Measurements from ENCODE around the gene SLC19A2.
A peak's percentile ranks its signal among the peaks of the same experiment; 100 is the strongest.

Gene SLC19A2

DNA sequence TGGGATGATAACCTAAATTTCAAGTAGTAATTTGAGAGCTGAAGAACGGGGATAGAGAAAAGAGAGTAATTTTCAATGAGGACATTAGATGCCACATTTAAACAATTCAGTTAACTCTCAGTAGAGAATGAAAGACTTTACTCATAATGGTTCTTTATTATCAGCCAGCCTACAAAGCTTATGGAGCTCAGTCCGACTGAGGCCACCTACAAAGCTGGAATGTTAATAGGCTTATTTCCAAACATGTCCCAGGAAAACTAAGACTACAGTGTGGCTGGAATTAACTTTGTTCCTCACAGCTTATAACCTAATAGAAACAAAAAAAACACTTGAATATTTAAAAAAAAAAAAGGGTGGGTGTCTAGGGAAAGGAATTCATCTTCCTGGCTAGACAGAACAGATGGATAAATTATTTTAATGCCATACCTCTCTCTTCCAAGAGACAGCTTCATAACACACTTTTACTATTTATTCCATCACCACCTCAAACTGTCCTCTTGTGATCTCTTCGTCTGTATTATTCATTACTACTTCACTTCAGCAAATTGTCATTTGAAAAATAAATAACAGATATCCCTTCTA is 9.8 kb downstream of the SLC19A2 start:
- no peak for DNase-seq (ENCODE audit: low read depth)

DNA sequence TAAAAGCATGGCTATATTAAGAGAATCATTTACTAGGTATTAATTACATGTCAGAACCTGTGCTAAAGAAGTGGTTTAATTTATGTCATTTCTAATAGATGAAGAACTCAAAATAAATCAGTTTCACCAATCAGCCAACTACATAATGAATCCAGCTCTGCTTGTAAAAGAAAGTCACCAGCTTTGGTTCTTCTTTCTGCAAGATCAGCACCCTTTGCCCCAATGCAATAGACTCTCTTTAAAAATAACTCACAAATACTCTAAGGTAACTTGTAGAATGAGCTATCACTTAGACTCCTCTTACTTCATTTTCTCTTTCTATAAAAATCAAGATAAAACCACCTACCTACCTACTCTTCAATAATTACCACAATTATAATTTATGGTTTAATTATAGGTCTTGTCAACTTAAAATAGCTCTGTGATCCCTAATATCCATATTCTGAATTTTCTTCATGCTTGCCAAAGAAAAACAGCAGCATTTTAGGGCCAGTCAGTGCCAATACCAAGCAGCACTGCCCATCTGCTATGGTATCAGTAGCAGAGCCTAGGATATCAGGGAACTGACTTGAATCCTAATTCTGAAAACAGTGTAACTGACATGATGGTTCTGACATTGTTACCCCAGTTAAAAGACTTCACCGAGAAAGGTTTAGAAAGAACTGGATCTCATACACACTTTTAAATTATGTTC is 11.3 kb downstream of the SLC19A2 start:
- DNase-seq (ENCODE audit: low read depth), result no peak

- DNase-seq (ENCODE audit: low read depth), result no peak
Measured at GRCh38 chr1:169473347-169473746, 12.4 kb downstream of the SLC19A2 start.

DNA sequence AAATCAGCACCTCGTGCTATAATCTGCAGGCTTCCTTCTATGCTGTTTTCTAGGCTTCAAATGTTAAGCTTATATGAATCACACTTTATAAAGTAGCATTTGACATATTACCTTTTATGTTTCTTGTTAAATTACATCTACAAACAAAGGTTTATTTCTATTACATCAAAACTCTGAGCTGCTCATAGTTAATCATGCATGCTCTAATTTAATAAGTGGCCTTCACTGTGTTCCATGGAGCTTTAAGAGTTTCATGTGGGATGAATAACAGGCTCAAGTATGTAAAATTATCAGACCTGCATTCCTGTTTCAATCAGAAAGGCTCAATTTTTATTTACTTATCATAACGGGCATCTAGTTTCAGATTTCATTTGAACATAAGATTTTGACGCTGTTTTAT is 13.0 kb downstream of the SLC19A2 start:
- no peak for DNase-seq (ENCODE audit: low read depth)

GRCh38 chr1:169468982-169469381 is 16.8 kb downstream of the SLC19A2 start:
- no peak for DNase-seq (ENCODE audit: low read depth)

DNA sequence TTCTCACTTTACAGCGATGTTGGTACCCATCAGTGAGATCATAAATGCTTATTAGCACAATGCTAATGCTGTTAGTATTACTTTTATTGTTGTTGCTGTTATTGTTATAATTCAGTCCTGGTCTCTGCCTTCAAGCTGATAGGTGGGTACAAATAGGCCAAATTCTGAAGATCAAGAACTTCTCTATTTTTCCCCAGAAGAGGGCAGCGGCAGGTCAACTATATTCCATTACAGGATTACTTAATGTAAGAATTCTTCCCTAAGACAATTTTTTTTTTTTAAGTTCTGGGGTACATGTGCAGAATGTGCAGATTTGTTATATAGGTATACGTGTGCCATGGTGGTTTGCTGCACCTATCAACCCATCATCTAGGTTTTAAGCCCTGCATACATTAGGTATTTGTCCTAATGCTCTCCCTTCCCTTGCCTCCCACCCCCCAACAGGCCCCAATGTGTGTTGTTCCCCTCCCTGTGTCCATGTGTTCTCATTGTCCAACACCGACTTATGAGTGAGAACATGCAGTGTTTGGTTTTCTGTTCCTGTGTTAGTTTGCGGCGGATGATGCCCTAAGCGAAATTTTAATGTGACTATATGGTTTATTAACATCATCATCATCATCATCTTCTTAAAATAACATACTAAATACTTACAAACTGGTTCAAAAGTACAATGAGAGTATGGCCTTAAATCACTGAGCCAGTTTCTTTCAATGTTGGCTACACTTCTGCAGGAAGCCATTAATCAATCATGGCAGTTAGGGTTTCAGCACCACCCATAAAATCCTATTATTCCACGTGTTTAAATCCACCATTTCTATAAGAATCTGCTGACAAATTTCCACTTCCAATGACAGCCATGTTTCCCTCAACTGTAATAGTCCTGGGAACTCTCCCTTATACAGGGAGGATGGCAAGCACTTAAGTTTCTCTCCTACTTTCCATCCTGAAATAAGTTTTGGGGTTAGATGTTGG is 19.2 kb downstream of the SLC19A2 start:
- DNase-seq (ENCODE audit: low read depth), result no peak

- no peak for DNase-seq (ENCODE audit: low read depth)
Measured at GRCh38 chr1:169465281-169465680, 20.5 kb downstream of the SLC19A2 start.

GRCh38 chr1:169462385-169462784 is 23.4 kb downstream of the SLC19A2 start:
- no peak for DNase-seq (ENCODE audit: low read depth)

GRCh38 chr1:169461390-169462000 is 24.2 kb downstream of the SLC19A2 start:
- no peak for DNase-seq (ENCODE audit: low read depth)

GRCh38 chr1:169460191-169460833 is 25.4 kb downstream of the SLC19A2 start:
- DNase-seq (ENCODE audit: low read depth), result no peak

GRCh38 chr1:169457443-169457842 is 28.3 kb downstream of the SLC19A2 start:
- no peak for DNase-seq (ENCODE audit: low read depth)

GRCh38 chr1:169456029-169456428 is 29.7 kb downstream of the SLC19A2 start:
- no peak for DNase-seq (ENCODE audit: low read depth)

DNA sequence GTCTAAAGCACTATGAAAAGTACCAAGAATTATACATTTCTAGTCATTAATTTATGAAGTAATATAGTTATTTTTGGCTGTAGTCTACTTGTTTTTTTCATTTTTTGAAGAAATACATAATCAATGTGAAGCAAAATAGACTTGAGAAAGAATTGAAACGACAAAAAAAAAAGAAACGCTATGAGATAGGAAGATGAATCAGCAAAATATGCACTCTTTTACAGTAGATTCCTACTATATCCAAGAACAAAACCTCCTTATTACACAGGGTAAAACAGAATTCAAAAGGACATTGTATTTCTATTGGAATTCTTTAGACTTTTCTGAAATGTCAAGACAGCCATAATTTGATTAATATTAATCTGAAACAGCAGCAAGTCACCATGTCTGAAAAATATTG is 32.8 kb downstream of the SLC19A2 start:
- no peak for DNase-seq (ENCODE audit: low read depth)

DNA sequence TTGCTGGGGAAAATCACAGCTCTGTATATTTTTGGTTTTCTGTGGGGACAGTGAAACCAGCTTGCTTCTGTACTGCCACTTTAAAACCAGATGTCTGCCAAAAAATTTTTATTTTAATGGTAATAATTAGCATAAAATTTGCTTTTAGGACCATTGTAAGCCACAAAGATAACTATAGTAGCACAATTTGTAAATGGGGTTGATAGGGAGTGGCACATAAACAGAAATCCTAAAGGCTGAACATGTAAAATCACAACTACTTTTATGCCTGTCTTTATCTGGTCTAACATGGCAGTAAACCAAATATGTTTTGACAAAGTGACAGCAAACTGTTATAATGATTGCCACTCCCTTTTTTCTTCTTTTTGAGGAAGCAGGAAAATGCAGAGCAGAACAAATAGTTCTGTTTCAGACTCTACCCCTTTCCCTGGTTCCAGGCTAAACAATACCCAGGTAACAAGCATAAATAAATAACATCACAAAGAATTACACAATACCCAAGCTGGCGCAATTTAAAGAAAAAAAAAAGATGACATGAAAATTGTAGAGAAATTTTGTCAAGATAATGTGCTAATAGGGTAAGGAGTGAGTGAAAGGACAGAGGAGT is 34.4 kb downstream of the SLC19A2 start:
- DNase-seq (ENCODE audit: low read depth), result no peak

DNA sequence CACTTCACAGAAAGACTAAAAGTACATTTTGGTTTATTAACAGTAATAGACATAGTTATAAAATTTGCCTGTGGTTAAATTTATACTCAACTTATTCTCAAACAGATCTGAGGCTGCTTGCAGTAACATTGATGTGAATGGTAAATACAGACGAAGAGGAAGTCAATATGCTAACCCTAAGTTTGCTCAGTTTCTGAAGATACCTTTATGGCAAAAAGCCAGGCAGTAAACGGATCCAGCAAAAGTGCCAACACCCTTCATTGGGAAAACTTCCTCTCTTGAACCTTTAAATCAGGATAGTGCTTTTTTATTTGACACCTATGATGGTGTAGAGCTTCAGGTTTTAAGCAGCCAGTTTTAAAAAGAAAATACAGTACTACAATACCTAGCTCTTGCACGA is 41.8 kb downstream of the SLC19A2 start:
- no peak for DNase-seq (ENCODE audit: low read depth)

DNA sequence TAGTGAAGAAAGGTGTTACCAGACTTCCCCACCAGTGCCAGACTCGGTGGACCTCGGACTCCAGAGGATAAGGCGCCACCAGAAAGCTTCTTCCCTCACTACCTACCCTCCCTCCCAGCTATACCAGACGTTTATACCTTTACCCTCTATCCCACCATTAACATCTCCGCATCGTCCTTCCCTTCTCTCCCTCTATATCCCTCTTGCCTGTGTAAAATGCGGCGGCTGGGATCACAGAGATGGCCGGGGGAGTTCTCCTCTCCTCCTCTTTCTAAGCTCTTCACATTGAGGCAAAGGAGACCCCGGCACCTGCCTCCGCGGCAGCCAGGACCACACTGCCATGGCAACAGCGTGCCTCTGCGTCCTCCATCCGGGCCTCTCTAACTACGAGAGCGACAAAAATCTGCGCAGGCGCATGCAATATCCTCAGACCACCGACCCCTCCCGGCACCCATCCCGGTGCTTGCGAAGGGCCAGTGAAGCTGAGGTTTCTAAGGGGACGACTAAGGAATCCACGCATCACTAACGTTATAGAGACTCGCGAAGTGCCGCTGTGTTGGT is 58.6 kb downstream of the SLC19A2 start, which contains the start of gene CCDC181:
Gene CCDC181, minus strand, starts transcription at position 394 of the 561 bp plus-strand sequence. CDS start 2,547 bp downstream, outside the sequence.
- DNase-seq (ENCODE audit: low read depth), result peak; percentile 48

DNA sequence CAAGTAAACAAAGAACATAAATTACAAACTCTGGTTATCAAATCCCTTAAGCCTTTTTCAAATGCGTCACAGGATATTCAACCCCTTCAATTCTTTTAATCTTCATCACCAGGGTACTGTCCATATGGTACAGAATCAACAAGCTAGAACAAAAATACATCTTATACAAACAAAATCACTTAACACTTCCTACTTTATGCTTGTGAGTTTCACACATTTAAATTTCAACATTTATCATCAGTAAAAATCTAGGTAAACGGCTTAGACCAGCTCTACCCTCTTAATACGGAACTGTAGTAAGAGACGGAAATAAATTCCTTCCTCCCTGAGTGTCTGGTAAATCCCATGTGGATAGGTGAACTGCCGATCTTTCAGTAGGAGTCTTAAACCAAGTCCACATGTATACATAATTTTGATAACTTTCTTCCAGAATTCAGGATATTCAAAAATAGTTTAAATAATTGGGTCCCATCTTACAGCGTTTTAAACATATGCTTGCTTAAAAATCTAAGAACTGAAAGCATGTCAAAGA is 59.5 kb downstream of the SLC19A2 start:
- DNase-seq (ENCODE audit: low read depth), result no peak

DNA sequence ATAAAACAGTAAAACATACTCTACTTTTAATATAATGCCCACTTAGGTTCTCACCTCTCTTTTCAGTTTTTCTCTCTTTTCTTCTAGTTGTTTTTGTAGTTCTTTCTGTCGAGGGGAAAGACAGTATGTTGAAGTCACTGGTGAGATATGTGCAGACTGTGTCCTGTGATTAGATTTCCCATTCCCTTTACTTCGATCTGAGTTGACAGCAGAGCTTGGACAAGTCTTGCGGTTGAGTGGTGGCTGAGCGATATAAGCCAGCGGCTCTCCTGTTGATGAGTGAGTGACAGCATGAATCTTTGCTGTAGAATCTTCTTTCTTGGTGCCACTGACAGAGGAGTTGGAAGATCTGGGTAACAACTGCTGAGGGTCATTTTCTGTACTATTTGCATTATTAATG is 64.4 kb downstream of the SLC19A2 start:
- DNase-seq (ENCODE audit: low read depth), result no peak

DNA sequence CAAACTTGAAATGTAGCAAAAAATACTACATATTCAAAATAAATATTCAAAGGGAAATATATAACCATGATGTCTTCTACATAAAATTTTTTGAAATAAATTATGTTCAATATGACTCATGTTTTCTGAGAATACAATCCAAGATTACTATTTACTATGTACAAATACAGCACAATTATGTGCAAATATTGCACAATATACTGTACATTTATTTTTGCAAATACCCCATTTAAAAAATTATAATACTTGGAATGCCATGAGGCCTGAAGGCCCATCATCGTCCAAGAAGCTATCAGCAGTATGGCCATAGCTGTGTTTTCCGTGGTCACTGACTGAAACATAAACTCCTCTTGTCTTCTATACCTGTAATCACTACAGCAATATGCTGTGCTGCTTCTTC is 70.8 kb downstream of the SLC19A2 start:
- no peak for DNase-seq (ENCODE audit: low read depth)

Data from activated T-cell treated with anti-CD3 and anti-CD28 coated beads for 24 hours (primary cell).